UCSD-AML1 (cell line): ENCODE measurements around the gene COL6A2.
"Not testable (repeated sequence)": the region's sequence is repeated elsewhere in the genome, so short reads cannot be mapped to it uniquely, and the experiment has no call there.

Experiments used
- DNase-seq: peaks from one replicate; lab custom pipeline; 2025; ENCODE audit not compliant: unreplicated experiment; lab: John Stamatoyannopoulos, UW

The COL6A2 gene

GRCh38 chr21:46060596-46061061 lies 37.3 kb upstream of the COL6A2 start:
- DNase-seq, result peak; percentile 46

GRCh38 chr21:46061063-46061462 lies 36.8 kb upstream of the COL6A2 start:
- DNase-seq, result no peak

GRCh38 chr21:46061518-46061917 lies 36.4 kb upstream of the COL6A2 start:
- no peak for DNase-seq

- no peak for DNase-seq
Observed at GRCh38 chr21:46061950-46062349, 36.0 kb upstream of the COL6A2 start.

- DNase-seq, result no peak
Observed at GRCh38 chr21:46062471-46063211, 35.3 kb upstream of the COL6A2 start.

GRCh38 chr21:46063227-46063626 lies 34.7 kb upstream of the COL6A2 start:
- no peak for DNase-seq

GRCh38 chr21:46063734-46064680 lies 33.9 kb upstream of the COL6A2 start:
- DNase-seq, result no peak

- no peak for DNase-seq
Observed at GRCh38 chr21:46064870-46065214, 33.1 kb upstream of the COL6A2 start.

- peak; percentile 33 for DNase-seq
Observed at GRCh38 chr21:46065215-46065913, 32.5 kb upstream of the COL6A2 start.

- DNase-seq, result no peak
Observed at GRCh38 chr21:46065914-46066551, 31.9 kb upstream of the COL6A2 start.

- no peak for DNase-seq
Observed at GRCh38 chr21:46066591-46067331, 31.2 kb upstream of the COL6A2 start.

- no peak for DNase-seq
Observed at GRCh38 chr21:46067505-46068201, 30.3 kb upstream of the COL6A2 start.

GRCh38 chr21:46068516-46069079 lies 29.3 kb upstream of the COL6A2 start:
- no peak for DNase-seq

GRCh38 chr21:46069166-46069565 lies 28.7 kb upstream of the COL6A2 start:
- DNase-seq, result no peak

- no peak for DNase-seq
Observed at GRCh38 chr21:46069719-46070279, 28.1 kb upstream of the COL6A2 start.

GRCh38 chr21:46071082-46071481 lies 26.8 kb upstream of the COL6A2 start:
- no peak for DNase-seq

- DNase-seq, result not testable (repeated sequence)
Observed at GRCh38 chr21:46076724-46077123, 21.2 kb upstream of the COL6A2 start.

GRCh38 chr21:46077674-46078101 lies 20.2 kb upstream of the COL6A2 start:
- DNase-seq, result no peak
